H1 (cell line): ENCODE data around the gene IQCE. TPM values are rescaled to one million over a fixed set of nuclear protein-coding genes. Genes with fewer than 3 reads are reported as not detected.

Experiments
- CTCF ChIA-PET: fragments of 300-600 bp; sonication (Branson Sonifier 250); formaldehyde crosslinking; loops from one replicate; lab custom pipeline; 2021; ENCODE audit not compliant: partially characterized antibody; lab: Charles Lee
- POLR2A ChIA-PET: fragments of 300-600 bp; sonication (Branson Sonifier 250); formaldehyde crosslinking; loops from one replicate; lab custom pipeline; 2021; ENCODE audit warnings: inconsistent platforms; ENCODE audit not compliant: partially characterized antibody; lab: Charles Lee
- DNase-seq, 2 experiments: peaks; one replicate each; pipeline versions ENCODE4 v3.0.0 to v3.0.0-alpha.2; 2010 to 2022; ENCODE audit warnings: low spot score in 2 of 2, low read depth in 1 of 2, mixed read lengths in 1 of 2
- FAIRE-seq: peaks from 2 replicates; lab custom pipeline; 2011; peaks lifted over from hg19 to GRCh38; lab: Jason Lieb, UNC
- H2AFZ ChIP-seq: 2 replicates; pipeline ENCODE4 v1.8.1; 2012; ENCODE audit warnings: low read length, inconsistent platforms
- H2AK5ac ChIP-seq: 2 replicates; pipeline ENCODE4 v1.6.1; 2013; ENCODE audit warnings: low read depth, low read length
- H2BK120ac ChIP-seq: replicated peaks from 2 replicates; pipeline ENCODE3; 2013; ENCODE audit warnings: low read depth, low read length, inconsistent platforms
- H2BK12ac ChIP-seq: 2 replicates; pipeline ENCODE4 v1.6.1; 2013; ENCODE audit warnings: low read depth, low read length
- H2BK15ac ChIP-seq: 2 replicates; pipeline ENCODE4 v1.6.1; 2013; ENCODE audit warnings: low read length
- H2BK20ac ChIP-seq: 2 replicates; pipeline ENCODE4 v1.6.1; 2013; ENCODE audit warnings: low read length
- H2BK5ac ChIP-seq: 2 replicates; pipeline ENCODE4 v1.6.1; 2013; ENCODE audit warnings: low read depth, low read length
- H3K14ac ChIP-seq: 2 replicates; pipeline ENCODE4 v1.6.1; 2013; ENCODE audit warnings: inconsistent platforms; ENCODE audit not compliant: insufficient read length
- H3K18ac ChIP-seq: 2 replicates; pipeline ENCODE4 v1.6.1; 2013; ENCODE audit warnings: low read length; ENCODE audit errors: extremely low read depth
- H3K23ac ChIP-seq: 2 replicates; pipeline ENCODE4 v1.6.1; 2013; ENCODE audit warnings: inconsistent platforms; ENCODE audit not compliant: insufficient read length
- H3K23me2 ChIP-seq: 2 replicates; pipeline ENCODE4 v1.6.1; 2013; ENCODE audit warnings: low read depth, low read length
- H3K27ac ChIP-seq: 2 replicates; pipeline ENCODE4 v1.6.1; 2011; ENCODE audit warnings: low read depth, low read length, inconsistent platforms
- H3K27me3 ChIP-seq, 4 experiments: replicated peaks in 1 of 4; 1 replicate in 1 of 4; 2 replicates in 3 of 4; pipeline versions ENCODE4 v1.6.1 to v1.8.1; 2011 to 2013; ENCODE audit warnings: low read length in 3 of 4, mild to moderate bottlenecking in 3 of 4, inconsistent platforms in 2 of 4, mixed read lengths in 2 of 4, moderate library complexity in 1 of 4; ENCODE audit not compliant: control insufficient read depth in 3 of 4, insufficient read depth in 3 of 4; ENCODE audit errors: extremely low read depth in 1 of 4
- H3K36me3 ChIP-seq, 4 experiments: 2 replicates each; pipeline versions ENCODE4 v1.6.1 to v1.8.1; 2011 to 2013; ENCODE audit warnings: mild to moderate bottlenecking in 4 of 4, low read length in 3 of 4, moderate library complexity in 2 of 4, control low read depth in 1 of 4, inconsistent platforms in 1 of 4; ENCODE audit not compliant: insufficient read depth in 4 of 4, control insufficient read depth in 2 of 4
- H3K4ac ChIP-seq: replicated peaks from 2 replicates; pipeline ENCODE3; 2013; ENCODE audit warnings: low read length, low read depth, mixed read lengths, inconsistent platforms; ENCODE audit not compliant: insufficient read length
- H3K4me1 ChIP-seq, 4 experiments: replicated peaks in 1 of 4; 1 replicate in 1 of 4; 2 replicates in 3 of 4; pipeline versions ENCODE4 v1.6.1 to v1.8.1; 2011 to 2013; ENCODE audit warnings: low read length in 3 of 4, inconsistent platforms in 2 of 4, mixed read lengths in 1 of 4; ENCODE audit not compliant: insufficient read depth in 4 of 4, control insufficient read depth in 3 of 4
- H3K4me2 ChIP-seq, 2 experiments: 2 replicates each; pipeline versions ENCODE4 v1.6.1 to v1.8.1; 2011 to 2013; ENCODE audit warnings: low read depth in 2 of 2, low read length in 2 of 2, control low read depth in 1 of 2, inconsistent platforms in 1 of 2, mild to moderate bottlenecking in 1 of 2; ENCODE audit not compliant: insufficient read depth in 1 of 2
- H3K4me3 ChIP-seq, 4 experiments: fragments of 200-600, 300-600 bp in 1 of 4; sonication (generic), shearing (Covaris generic), sonication (Bioruptor Twin) in 1 of 4; 2 replicates each; pipeline versions ENCODE4 v1.5.1 to v1.8.1; 2011 to 2016; ENCODE audit warnings: low read length in 4 of 4, low read depth in 3 of 4, control low read depth in 2 of 4, inconsistent platforms in 2 of 4, mild to moderate bottlenecking in 2 of 4, mixed read lengths in 1 of 4, moderate library complexity in 1 of 4; ENCODE audit not compliant: insufficient read depth in 2 of 4; ENCODE audit errors: extremely low read depth in 1 of 4
- H3K56ac ChIP-seq: replicated peaks from 2 replicates; pipeline ENCODE3; 2013; ENCODE audit warnings: low read depth, mild to moderate bottlenecking, mixed read lengths, low read length, inconsistent platforms; ENCODE audit not compliant: insufficient read length
- H3K79me1 ChIP-seq: 2 replicates; pipeline ENCODE4 v1.6.1; 2013; ENCODE audit warnings: low read depth, low read length, control low read depth
- H3K79me2 ChIP-seq, 2 experiments: 2 replicates each; pipeline versions ENCODE4 v1.6.1 to v1.8.1; 2012 to 2013; ENCODE audit warnings: low read length in 2 of 2, mild to moderate bottlenecking in 2 of 2, inconsistent platforms in 1 of 2; ENCODE audit not compliant: insufficient read depth in 2 of 2, control insufficient read depth in 1 of 2
- H3K9ac ChIP-seq, 4 experiments: replicated peaks in 1 of 4; 1 replicate in 1 of 4; 2 replicates in 3 of 4; pipeline versions ENCODE4 v1.6.1 to v1.8.1; 2011 to 2013; ENCODE audit warnings: low read depth in 3 of 4, low read length in 3 of 4, control low read depth in 2 of 4, mild to moderate bottlenecking in 2 of 4, moderate library complexity in 2 of 4, inconsistent platforms in 1 of 4; ENCODE audit errors: extremely low read depth in 1 of 4
- H3K9me3 ChIP-seq, 2 experiments: 2 replicates each; pipeline versions ENCODE4 v1.6.1 to v1.8.1; 2012 to 2013; ENCODE audit warnings: mild to moderate bottlenecking in 2 of 2, moderate library complexity in 2 of 2, control low read depth in 1 of 2, inconsistent platforms in 1 of 2, low read depth in 1 of 2, low read length in 1 of 2, mixed read lengths in 1 of 2; ENCODE audit not compliant: insufficient read depth in 2 of 2
- H4K20me1 ChIP-seq, 2 experiments: replicated peaks in 1 of 2; 2 replicates each; pipeline versions ENCODE3 to v1.8.1; 2011 to 2013; ENCODE audit warnings: inconsistent platforms in 2 of 2, low read length in 2 of 2, mild to moderate bottlenecking in 1 of 2; ENCODE audit not compliant: insufficient read depth in 2 of 2, control insufficient read depth in 1 of 2
- H4K5ac ChIP-seq: 2 replicates; pipeline ENCODE4 v1.6.1; 2013; ENCODE audit warnings: low read length, low read depth, mixed read lengths, inconsistent platforms; ENCODE audit not compliant: insufficient read length
- H4K8ac ChIP-seq: 2 replicates; pipeline ENCODE4 v1.8.0; 2013; ENCODE audit warnings: mild to moderate bottlenecking, moderate library complexity, low read length, inconsistent platforms; ENCODE audit not compliant: insufficient read depth; ENCODE audit errors: extremely low read depth
- H4K91ac ChIP-seq: replicated peaks from 2 replicates; pipeline ENCODE3; 2013; ENCODE audit warnings: low read length, mixed read lengths, inconsistent platforms; ENCODE audit not compliant: insufficient read length
- ASH2L ChIP-seq: fragments of 200-600, 300-600 bp; sonication (generic); IDR thresholded peaks from one replicate; pipeline ENCODE4 v1.7.1; 2017; ENCODE audit warnings: low read length
- EP300 ChIP-seq, 2 experiments: IDR thresholded peaks; 1 replicate in 1 of 2; 2 replicates in 1 of 2; pipeline ENCODE4 v1.6.1; 2011 to 2012; ENCODE audit warnings: low read depth in 2 of 2, low read length in 2 of 2, mild to moderate bottlenecking in 2 of 2, borderline replicate concordance in 1 of 2, inconsistent platforms in 1 of 2, moderate library complexity in 1 of 2
- HDAC2 ChIP-seq, 2 experiments: fragments of 300-600 bp in 1 of 2; sonication (generic) in 1 of 2; IDR thresholded peaks; 2 replicates each; pipeline ENCODE4 v1.6.1; 2011 to 2012; ENCODE audit warnings: low read depth in 2 of 2, low read length in 2 of 2, mild to moderate bottlenecking in 2 of 2, moderate library complexity in 2 of 2, borderline replicate concordance in 1 of 2, inconsistent platforms in 1 of 2
- JUND ChIP-seq: IDR thresholded peaks from 2 replicates; pipeline ENCODE4 v1.6.1; 2011; ENCODE audit warnings: mild to moderate bottlenecking, improper control_type of control experiment, low read length
- TAF1 ChIP-seq: IDR thresholded peaks from 2 replicates; pipeline ENCODE4 v1.6.1; 2011; ENCODE audit warnings: mild to moderate bottlenecking, low read depth, low read length
- TCF12 ChIP-seq: IDR thresholded peaks from 2 replicates; pipeline ENCODE4 v1.6.1; 2011; ENCODE audit warnings: low read depth, mild to moderate bottlenecking, low read length
- WGBS, 2 experiments: shearing (Covaris generic) in 1 of 2; methylation state at CpG; one replicate each; pipeline versions ENCODE4 v1.1.6 to v1.1.7; 2013 to 2015; ENCODE audit warnings: low lambda C conversion rate in 2 of 2, mixed read lengths in 2 of 2, inconsistent platforms in 1 of 2, low coverage in 1 of 2, missing lambda C conversion rate in 1 of 2; ENCODE audit not compliant: insufficient replicate concordance in 2 of 2, insufficient coverage in 1 of 2, insufficient read length in 1 of 2; ENCODE audit errors: extremely low coverage in 1 of 2, missing lambda C conversion rate in 1 of 2; 5-methylcytosine and 5-hydroxymethylcytosine counted together
- polyA plus RNA-seq, 7 experiments: library from polyadenylated mRNA; depleted of rRNA in 3 of 7; stranded (reverse) in 5 of 7; unstranded in 2 of 7; fragments of >200 nt in 5 of 7; fragments of 200-250 nt in 2 of 7; gene quantifications; 1 replicate in 5 of 7; 2 replicates in 1 of 7; 4 replicates in 1 of 7; pipeline versions ENCODE4 v1.2.1 to v1.2.3, GENCODE V29; 2011 to 2013; ENCODE audit warnings: missing spikeins in 2 of 7, mixed read lengths in 2 of 7
- total RNA-seq: library from RNA; stranded (reverse); fragmentation: NEBNext Ultra II Directional; extraction: Animal tissue kit (Norgen Biotek cat#: 25700); gene quantifications from 2 replicates; pipeline ENCODE4 v1.2.1, GENCODE V29; 2021
- TF ChIP-seq, protein P1 (sequence below): IDR thresholded peaks from 2 replicates; pipeline ENCODE4 v1.6.1; 2012; ENCODE audit warnings: inconsistent platforms

IQCE gene
- total and polyA plus RNA-seq, 2 of the 8 experiments (the other 6 are each of a cell fraction or from before 2014, with no cell fraction given) = 2.2 to 4.9 TPM

DNA sequence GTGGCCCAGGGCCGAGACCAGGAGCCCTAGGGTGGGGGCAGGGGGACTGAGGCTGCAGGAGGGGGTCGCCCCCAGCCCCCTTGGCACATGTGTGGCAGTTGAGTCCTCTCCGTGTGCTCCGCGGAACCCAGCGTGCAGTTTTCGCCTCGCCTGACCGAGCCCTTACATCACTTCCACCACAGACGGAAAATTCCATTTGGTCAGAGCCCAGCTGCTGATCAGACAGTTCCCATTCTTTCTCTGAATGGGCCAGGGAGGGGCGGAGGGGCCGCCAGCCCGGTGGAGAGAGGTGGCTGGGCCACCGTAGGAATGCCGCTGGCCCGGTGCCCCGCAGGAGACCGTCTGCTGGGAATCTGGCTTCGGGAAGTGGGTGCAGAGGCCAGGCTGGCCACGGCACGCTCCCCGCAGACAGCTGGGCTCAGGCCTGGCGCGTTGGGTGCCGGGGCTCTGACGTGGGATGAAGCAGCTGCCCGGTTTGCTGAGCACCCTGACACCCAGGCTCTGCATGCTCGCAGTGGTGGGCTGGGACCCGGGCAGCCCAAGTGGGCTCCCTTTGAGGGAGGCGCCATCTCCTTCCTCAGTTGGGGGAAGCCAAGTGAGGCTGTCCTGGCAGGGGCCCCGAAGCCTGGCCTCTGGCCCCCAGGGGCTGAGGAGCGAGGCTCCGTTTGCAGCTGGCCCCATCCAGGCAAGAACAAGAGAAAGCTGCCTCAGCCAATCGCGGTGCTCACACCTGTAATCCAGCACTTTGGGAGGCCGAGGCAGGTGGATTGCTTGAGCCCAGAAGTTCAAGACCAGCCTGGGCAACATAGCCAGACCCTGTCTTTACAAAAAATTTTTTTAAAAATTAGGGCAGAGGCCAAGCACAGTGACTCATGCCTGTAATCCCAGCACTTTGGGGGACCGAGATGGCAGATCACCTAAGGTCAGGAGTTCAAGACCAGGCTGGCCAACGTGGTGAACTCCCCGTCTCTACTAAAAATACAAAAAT is 82.9 kb downstream of the IQCE start:
- Histone ChIP-seq H4K20me1 (peaks cover 29 to 46% of the 10 kb centered on the region in 2 experiments), H2BK120ac (peak overlapping the region; percentile 54), H3K14ac (no peak overlapping the region), H3K23me2 (no peaks in the 10 kb centered on the region; the same call in 1 of the 2 replicates), H2AFZ (no peak overlapping the region), H3K4me2 (peak overlapping the region; percentile 54 to 60; a peak in 3 of 4 replicates), H3K27ac (peak overlapping the region; percentile 68; the same call in 1 of the 2 replicates), H3K36me3 (no peaks in the 10 kb centered on the region), H3K27me3 (no peaks in the 10 kb centered on the region), H2BK15ac (0 out of 2 replicates have a peak overlapping the region, but pooled peaks have one; percentile 88), H4K5ac (peak overlapping the region; percentile 67), H2BK20ac (no peak overlapping the region), H3K4ac (peak overlapping the region; percentile 85), H3K9ac (peak overlapping the region in 2 of 4 experiments; percentile 45 to 57; a peak in 4 of 7 replicates), H3K9me3 (no peaks in the 10 kb centered on the region), H3K18ac (peak overlapping the region; percentile 32; the same call in 1 of the 2 replicates), H2BK5ac (peak overlapping the region; percentile 64), H3K79me2 (peaks cover 0 to 66% of the 10 kb centered on the region in 2 experiments; a peak in 3 of 4 replicates), H3K23ac (no peak overlapping the region), H3K79me1 (peaks cover 33% of the 10 kb centered on the region), H2BK12ac (peak overlapping the region; percentile 68; the same call in 1 of the 2 replicates), H3K4me1 (peaks cover 3 to 46% (median 39%) of the 10 kb centered on the region in 4 experiments), H3K56ac (peak overlapping the region; percentile 46), H3K4me3 (peak overlapping the region in 2 of 4 experiments; percentile 19 to 41; a peak in 4 of 8 replicates), H4K91ac (peak overlapping the region; percentile 65), H2AK5ac (0 out of 2 replicates have a peak overlapping the region, but pooled peaks have one; percentile 83), H4K8ac (peak overlapping the region; percentile 39; the same call in 1 of the 2 replicates)
- FAIRE-seq (no peak), DNase-seq (peak in 1 of 2 experiments; percentile 87)
- CTCF ChIA-PET = interaction anchor here (0.8 to 4.6 kb wide), 7 partner anchors 13 to 74 kb away, joined by 3 to 29 read pairs (median 14); no protein-coding TSS in a partner anchor
- POLR2A ChIA-PET = interaction anchor here (1.3 to 6.8 kb wide), 3 partner anchors 11 to 83 kb away, joined by 5 to 52 read pairs (median 5); partner anchors contain the start of genes IQCE and TTYH3
- WGBS, 2 experiments = 40% methylated on average over 37 of the region's 39 CpGs; no CpG with 5 or more reads in 1 of the 2 experiments
- TF ChIP-seq ASH2L = peak; percentile 66
- TF ChIP-seq, protein P1, sequence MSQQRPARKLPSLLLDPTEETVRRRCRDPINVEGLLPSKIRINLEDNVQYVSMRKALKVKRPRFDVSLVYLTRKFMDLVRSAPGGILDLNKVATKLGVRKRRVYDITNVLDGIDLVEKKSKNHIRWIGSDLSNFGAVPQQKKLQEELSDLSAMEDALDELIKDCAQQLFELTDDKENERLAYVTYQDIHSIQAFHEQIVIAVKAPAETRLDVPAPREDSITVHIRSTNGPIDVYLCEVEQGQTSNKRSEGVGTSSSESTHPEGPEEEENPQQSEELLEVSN = no peak
- 0 out of 2 replicates have a peak, but pooled peaks have one; percentile 40 for TF ChIP-seq TCF12
- TF ChIP-seq TAF1 = 0 out of 2 replicates have a peak, but pooled peaks have one; percentile 25
- no peak for TF ChIP-seq HDAC2 (IDR thresholded peaks at IDR 0.05; ENCODE audit: borderline replicate concordance in 1 of 2, low read depth in 2 of 2, low read length in 2 of 2)
- 0 out of 2 replicates have a peak, but pooled peaks have one; percentile 19 for TF ChIP-seq JUND
- peak in 1 of 2 experiments; percentile 63; a peak in 1 of 3 replicates for TF ChIP-seq EP300 (IDR thresholded peaks at IDR 0.05; ENCODE audit: borderline replicate concordance in 1 of 2, low read depth in 2 of 2, low read length in 2 of 2)
